ENCODE measurements around the gene C2CD2.

DNA sequence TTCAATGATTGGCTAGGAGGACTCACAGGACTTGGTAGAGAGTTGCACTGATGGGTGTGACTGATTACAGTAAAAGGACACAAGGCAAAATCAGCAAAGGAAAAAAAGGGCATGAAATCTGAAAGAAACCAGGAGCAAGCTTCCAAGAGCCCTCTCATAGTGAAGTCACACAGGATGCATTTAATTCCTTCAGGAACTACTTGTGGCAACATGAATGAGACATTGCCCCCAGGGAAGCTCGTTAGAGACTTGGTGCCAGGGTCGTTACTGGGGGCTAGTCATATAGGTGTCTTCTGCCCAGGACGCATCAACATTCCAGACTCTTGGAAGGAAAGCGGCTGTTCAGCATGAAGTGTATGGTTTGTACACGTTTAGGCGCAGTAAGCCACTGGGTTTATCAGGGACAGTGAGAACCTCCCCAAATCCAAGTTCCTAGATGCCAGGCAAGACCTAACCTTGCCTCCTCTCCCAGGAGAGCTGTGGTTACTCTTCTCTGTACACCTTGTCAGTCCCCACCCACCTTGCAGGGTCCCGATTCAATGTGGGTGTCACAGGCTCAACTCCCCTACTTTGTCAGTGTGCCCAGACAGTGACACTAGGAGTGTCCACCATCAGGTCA, 26.0 kb upstream of the C2CD2 start:
- TF ChIP-seq, protein P1, sequence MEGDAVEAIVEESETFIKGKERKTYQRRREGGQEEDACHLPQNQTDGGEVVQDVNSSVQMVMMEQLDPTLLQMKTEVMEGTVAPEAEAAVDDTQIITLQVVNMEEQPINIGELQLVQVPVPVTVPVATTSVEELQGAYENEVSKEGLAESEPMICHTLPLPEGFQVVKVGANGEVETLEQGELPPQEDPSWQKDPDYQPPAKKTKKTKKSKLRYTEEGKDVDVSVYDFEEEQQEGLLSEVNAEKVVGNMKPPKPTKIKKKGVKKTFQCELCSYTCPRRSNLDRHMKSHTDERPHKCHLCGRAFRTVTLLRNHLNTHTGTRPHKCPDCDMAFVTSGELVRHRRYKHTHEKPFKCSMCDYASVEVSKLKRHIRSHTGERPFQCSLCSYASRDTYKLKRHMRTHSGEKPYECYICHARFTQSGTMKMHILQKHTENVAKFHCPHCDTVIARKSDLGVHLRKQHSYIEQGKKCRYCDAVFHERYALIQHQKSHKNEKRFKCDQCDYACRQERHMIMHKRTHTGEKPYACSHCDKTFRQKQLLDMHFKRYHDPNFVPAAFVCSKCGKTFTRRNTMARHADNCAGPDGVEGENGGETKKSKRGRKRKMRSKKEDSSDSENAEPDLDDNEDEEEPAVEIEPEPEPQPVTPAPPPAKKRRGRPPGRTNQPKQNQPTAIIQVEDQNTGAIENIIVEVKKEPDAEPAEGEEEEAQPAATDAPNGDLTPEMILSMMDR (conservative IDR thresholded peaks at IDR 0.05; ENCODE audit: low read length) = no peak
- TF ChIP-seq EZH2phosphoT487 (IDR thresholded peaks at IDR 0.05; ENCODE audit: borderline replicate concordance) = no peak
